OCI-LY7 (cell line): ENCODE measurements around the gene LITAFD. TPM values are rescaled to one million over a fixed set of nuclear protein-coding genes. Genes with fewer than 3 reads are reported as not detected.
A peak's percentile ranks its signal among the peaks of the same experiment; 100 is the strongest.

Source experiments
- BruUV-seq: library from RNA; stranded (reverse); fragments of 400-500 nt; replicated peaks from 2 replicates; lab custom pipeline; 2021; lab: Mats Ljungman, UMichigan
- CTCF ChIA-PET: fragments of 300-600 bp; sonication (Branson Sonifier 250); formaldehyde crosslinking; loops from one replicate; lab custom pipeline; 2022; ENCODE audit warnings: antibody characterized with exemption; ENCODE audit not compliant: unreplicated experiment; lab: Charles Lee
- POLR2A ChIA-PET: fragments of 300-600 bp; sonication (Branson Sonifier 250); formaldehyde crosslinking; loops from one replicate; lab custom pipeline; 2022; ENCODE audit warnings: antibody characterized with exemption; lab: Charles Lee
- DNase-seq: peaks from one replicate; pipeline ENCODE4 v3.0.0-alpha.2; 2015; ENCODE audit warnings: low spot score
- H2AFZ ChIP-seq: fragments of 200-600 bp; sonication (generic), shearing (Covaris generic); 2 replicates; pipeline ENCODE4 v1.6.1; 2014; ENCODE audit warnings: mild to moderate bottlenecking, antibody characterized with exemption, low read length, moderate library complexity
- H3K27ac ChIP-seq: fragments of 200-600 bp; sonication (generic); 2 replicates; pipeline ENCODE4 v1.5.1; 2014; ENCODE audit warnings: mixed run types, low read depth, mild to moderate bottlenecking, moderate library complexity, low read length, inconsistent platforms; ENCODE audit not compliant: poor library complexity, severe bottlenecking
- H3K36me3 ChIP-seq: fragments of 200-600 bp; sonication (generic); 2 replicates; pipeline ENCODE4 v1.6.1; 2014; ENCODE audit warnings: mild to moderate bottlenecking, antibody characterized with exemption, low read length, moderate library complexity, mixed read lengths; ENCODE audit not compliant: insufficient read depth
- H3K4me1 ChIP-seq: fragments of 200-600 bp; sonication (generic); 2 replicates; pipeline ENCODE4 v1.5.1; 2014; ENCODE audit warnings: mild to moderate bottlenecking, low read length; ENCODE audit not compliant: insufficient read depth, poor library complexity, severe bottlenecking
- H3K4me2 ChIP-seq: fragments of 200-600 bp; sonication (generic); 2 replicates; pipeline ENCODE4 v1.6.1; 2014; ENCODE audit warnings: mild to moderate bottlenecking, low read length
- H3K4me3 ChIP-seq: fragments of 200-600 bp; sonication (generic); 2 replicates; pipeline ENCODE4 v1.5.1; 2014; ENCODE audit warnings: mild to moderate bottlenecking, low read depth, low read length; ENCODE audit not compliant: poor library complexity, severe bottlenecking
- H3K79me2 ChIP-seq: fragments of 200-600 bp; sonication (generic); 2 replicates; pipeline ENCODE4 v1.6.1; 2016; ENCODE audit warnings: low read depth, mild to moderate bottlenecking, low read length, moderate library complexity, mixed read lengths; ENCODE audit not compliant: insufficient read depth
- H3K9me2 ChIP-seq: fragments of 200-600 bp; sonication (generic); 2 replicates; pipeline ENCODE4 v1.6.1; 2016; ENCODE audit warnings: mild to moderate bottlenecking, low read length, mixed read lengths; ENCODE audit not compliant: insufficient read depth
- H3K9me3 ChIP-seq: fragments of 200-600 bp; sonication (generic); 2 replicates; pipeline ENCODE4 v1.6.1; 2014; ENCODE audit warnings: mild to moderate bottlenecking, mixed run types, low read length, mixed read lengths
- H4K20me1 ChIP-seq: fragments of 200-600 bp; sonication (generic); 2 replicates; pipeline ENCODE4 v1.6.1; 2014; ENCODE audit warnings: mild to moderate bottlenecking, antibody characterized with exemption, low read length, moderate library complexity, mixed read lengths; ENCODE audit not compliant: insufficient read depth
- EZH2phosphoT487 ChIP-seq: fragments of 200-600 bp; sonication (generic); IDR thresholded peaks from 2 replicates; pipeline ENCODE4 v1.6.1; 2018; ENCODE audit warnings: low read depth, borderline replicate concordance, mild to moderate bottlenecking, mixed run types, antibody characterized with exemption, low read length, moderate library complexity, mixed read lengths
- intact Hi-C: fragments of 100-400 bp; cut with micrococcal nuclease; formaldehyde crosslinking; loops from one replicate; pipeline ENCODE4 v1.10.0; 2022; ENCODE audit not compliant: unreplicated experiment
- total RNA-seq, 2 experiments: library from RNA; depleted of rRNA in 1 of 2; stranded (reverse); fragments of >200 nt in 1 of 2; shearing (Covaris generic) in 1 of 2; gene quantifications; 2 replicates each; pipeline ENCODE4 v1.2.3, GENCODE V29; 2014 to 2022
- TF ChIP-seq, protein P1 (sequence below): fragments of 200-600 bp; sonication (generic); conservative IDR thresholded peaks from 2 replicates; pipeline ENCODE4 v1.5.1; 2014; ENCODE audit warnings: mild to moderate bottlenecking, antibody characterized with exemption, low read length, moderate library complexity, mixed read lengths

The LITAFD gene
- total RNA-seq, 2 experiments from 2014 or later, result not detected

- H3K79me2 ChIP-seq, result no peaks in the 10 kb centered on the region
- no peak overlapping the region for H3K4me3 ChIP-seq
- BruUV-seq, result TSS peak; percentile 32
- peaks cover 88% of the 10 kb centered on the region for H3K36me3 ChIP-seq
- intact Hi-C loops, result no loop called here
- H3K27ac ChIP-seq, result no peak overlapping the region
- H3K4me2 ChIP-seq, result no peak overlapping the region
- ChIA-PET POLR2A (interaction anchor here (1.0 kb wide), 1 partner anchor 361 kb away, joined by 3 read pairs; no protein-coding TSS in a partner anchor), CTCF (no interaction called here)
- H3K9me3 ChIP-seq, result no peaks in the 10 kb centered on the region
- no peak for DNase-seq
- no peaks in the 10 kb centered on the region for H3K9me2 ChIP-seq
- no peak overlapping the region for H2AFZ ChIP-seq
- TF ChIP-seq, protein P1, sequence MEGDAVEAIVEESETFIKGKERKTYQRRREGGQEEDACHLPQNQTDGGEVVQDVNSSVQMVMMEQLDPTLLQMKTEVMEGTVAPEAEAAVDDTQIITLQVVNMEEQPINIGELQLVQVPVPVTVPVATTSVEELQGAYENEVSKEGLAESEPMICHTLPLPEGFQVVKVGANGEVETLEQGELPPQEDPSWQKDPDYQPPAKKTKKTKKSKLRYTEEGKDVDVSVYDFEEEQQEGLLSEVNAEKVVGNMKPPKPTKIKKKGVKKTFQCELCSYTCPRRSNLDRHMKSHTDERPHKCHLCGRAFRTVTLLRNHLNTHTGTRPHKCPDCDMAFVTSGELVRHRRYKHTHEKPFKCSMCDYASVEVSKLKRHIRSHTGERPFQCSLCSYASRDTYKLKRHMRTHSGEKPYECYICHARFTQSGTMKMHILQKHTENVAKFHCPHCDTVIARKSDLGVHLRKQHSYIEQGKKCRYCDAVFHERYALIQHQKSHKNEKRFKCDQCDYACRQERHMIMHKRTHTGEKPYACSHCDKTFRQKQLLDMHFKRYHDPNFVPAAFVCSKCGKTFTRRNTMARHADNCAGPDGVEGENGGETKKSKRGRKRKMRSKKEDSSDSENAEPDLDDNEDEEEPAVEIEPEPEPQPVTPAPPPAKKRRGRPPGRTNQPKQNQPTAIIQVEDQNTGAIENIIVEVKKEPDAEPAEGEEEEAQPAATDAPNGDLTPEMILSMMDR, result no peak
- TF ChIP-seq EZH2phosphoT487, result no peak
- H3K4me1 ChIP-seq, result no peaks in the 10 kb centered on the region
- H4K20me1 ChIP-seq, result no peaks in the 10 kb centered on the region
Observed at GRCh38 chr16:8900343-8900742, 18.2 kb downstream of the LITAFD start.

- DNase-seq, result no peak
- no peaks in the 10 kb centered on the region for H3K79me2 ChIP-seq
- H3K9me2 ChIP-seq, result no peaks in the 10 kb centered on the region
- H3K4me3 ChIP-seq, result no peak overlapping the region
- ChIA-PET POLR2A (interaction anchor here (0.9 kb wide), 1 partner anchor 19 kb away, joined by 3 read pairs; no protein-coding TSS in a partner anchor), CTCF (no interaction called here)
- H3K27ac ChIP-seq, result no peak overlapping the region
- H3K4me2 ChIP-seq, result no peak overlapping the region
- no peaks in the 10 kb centered on the region for H3K4me1 ChIP-seq
- H2AFZ ChIP-seq, result no peak overlapping the region
- H4K20me1 ChIP-seq, result no peaks in the 10 kb centered on the region
- no peaks in the 10 kb centered on the region for H3K9me3 ChIP-seq
- H3K36me3 ChIP-seq, result peaks cover 91% of the 10 kb centered on the region
- BruUV-seq, result no TSS peak
- intact Hi-C loops, result no loop called here
- TF ChIP-seq, protein P1, result no peak
- TF ChIP-seq EZH2phosphoT487, result no peak
Observed at GRCh38 chr16:8901320-8901861, 19.2 kb downstream of the LITAFD start.

DNA sequence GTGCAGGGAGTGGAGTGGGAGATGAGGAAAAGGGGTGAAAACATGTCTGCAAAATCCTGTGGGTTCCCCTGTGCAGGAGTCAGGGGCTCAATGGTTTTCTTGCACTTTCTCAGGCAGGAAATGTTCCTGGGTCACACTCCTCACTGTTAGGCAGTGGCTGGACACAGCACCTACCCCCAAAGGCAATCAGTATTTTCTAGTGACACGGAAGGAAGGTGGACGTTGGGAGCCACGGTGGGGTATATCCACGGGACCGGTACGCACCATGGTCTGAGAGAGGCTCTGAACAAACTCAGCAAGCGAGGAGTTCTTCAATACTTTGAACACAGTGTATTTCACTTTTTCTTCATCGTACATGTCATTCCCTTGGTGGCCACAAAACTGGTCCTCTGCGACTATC is 20.9 kb downstream of the LITAFD start:
- no peak for DNase-seq
- no TSS peak for BruUV-seq
- peaks cover 92% of the 10 kb centered on the region for H3K36me3 ChIP-seq
- H2AFZ ChIP-seq, result no peak overlapping the region
- ChIA-PET POLR2A (no interaction called here), CTCF (no interaction called here)
- H3K4me3 ChIP-seq, result no peak overlapping the region
- H3K79me2 ChIP-seq, result no peaks in the 10 kb centered on the region
- no peaks in the 10 kb centered on the region for H3K4me1 ChIP-seq
- intact Hi-C loops, result no loop called here
- H4K20me1 ChIP-seq, result no peaks in the 10 kb centered on the region
- H3K9me2 ChIP-seq, result no peaks in the 10 kb centered on the region
- H3K27ac ChIP-seq, result no peak overlapping the region
- H3K4me2 ChIP-seq, result no peak overlapping the region
- no peak for TF ChIP-seq EZH2phosphoT487
- TF ChIP-seq, protein P1, result no peak
- H3K9me3 ChIP-seq, result no peaks in the 10 kb centered on the region
